ENCODE data around the gene TRPM8.

The TRPM8 gene

GRCh38 chr2:234033174-234033573 lies 116.0 kb downstream of the TRPM8 start:
- no peak for TF ChIP-seq EGR1 (IDR thresholded peaks at IDR 0.05)
- TF ChIP-seq REST (IDR thresholded peaks at IDR 0.05; ENCODE audit: low read depth): no peak
- no peak for TF ChIP-seq USF1 (IDR thresholded peaks at IDR 0.05)
- TF ChIP-seq ZBTB7A (IDR thresholded peaks at IDR 0.05; ENCODE audit: low read depth): no peak
- TF ChIP-seq TCF12 (IDR thresholded peaks at IDR 0.05; ENCODE audit: low read depth): no peak
- no peak for TF ChIP-seq YY1 (IDR thresholded peaks at IDR 0.05; ENCODE audit: low read depth)
- no peak for TF ChIP-seq MAX (IDR thresholded peaks at IDR 0.05)
- TF ChIP-seq TAF1 (IDR thresholded peaks at IDR 0.05; ENCODE audit: low read depth): no peak
- TF ChIP-seq CREB1 (IDR thresholded peaks at IDR 0.05; ENCODE audit: low read depth): no peak
- TF ChIP-seq CEBPB (IDR thresholded peaks at IDR 0.05): no peak
- no peak for TF ChIP-seq EP300 (IDR thresholded peaks at IDR 0.05; ENCODE audit: borderline replicate concordance)
- no peak for TF ChIP-seq FOXM1 (IDR thresholded peaks at IDR 0.05; ENCODE audit: borderline replicate concordance, low read depth)
- TF ChIP-seq RAD21 (IDR thresholded peaks at IDR 0.05; ENCODE audit: low read depth): no peak
- no peak for TF ChIP-seq NFIC (IDR thresholded peaks at IDR 0.05)
- TF ChIP-seq TEAD4 (IDR thresholded peaks at IDR 0.05): no peak

GRCh38 chr2:234033885-234034284 lies 116.7 kb downstream of the TRPM8 start:
- no peak for TF ChIP-seq TAF1 (IDR thresholded peaks at IDR 0.05; ENCODE audit: low read depth)
- TF ChIP-seq USF1 (IDR thresholded peaks at IDR 0.05): no peak
- no peak for TF ChIP-seq CEBPB (IDR thresholded peaks at IDR 0.05)
- no peak for TF ChIP-seq TCF12 (IDR thresholded peaks at IDR 0.05; ENCODE audit: low read depth)
- TF ChIP-seq RAD21 (IDR thresholded peaks at IDR 0.05; ENCODE audit: low read depth): no peak
- TF ChIP-seq EGR1 (IDR thresholded peaks at IDR 0.05): no peak
- no peak for TF ChIP-seq ZBTB7A (IDR thresholded peaks at IDR 0.05; ENCODE audit: low read depth)
- TF ChIP-seq FOXM1 (IDR thresholded peaks at IDR 0.05; ENCODE audit: borderline replicate concordance, low read depth): no peak
- no peak for TF ChIP-seq EP300 (IDR thresholded peaks at IDR 0.05; ENCODE audit: borderline replicate concordance)
- TF ChIP-seq NFIC (IDR thresholded peaks at IDR 0.05): no peak
- no peak for TF ChIP-seq YY1 (IDR thresholded peaks at IDR 0.05; ENCODE audit: low read depth)
- TF ChIP-seq MAX (IDR thresholded peaks at IDR 0.05): no peak
- no peak for TF ChIP-seq TEAD4 (IDR thresholded peaks at IDR 0.05)
- TF ChIP-seq REST (IDR thresholded peaks at IDR 0.05; ENCODE audit: low read depth): no peak
- no peak for TF ChIP-seq CREB1 (IDR thresholded peaks at IDR 0.05; ENCODE audit: low read depth)

GRCh38 chr2:234038076-234038802 lies 121.1 kb downstream of the TRPM8 start:
- TF ChIP-seq EGR1 (IDR thresholded peaks at IDR 0.05): no peak
- TF ChIP-seq ZBTB7A (IDR thresholded peaks at IDR 0.05; ENCODE audit: low read depth): no peak
- TF ChIP-seq YY1 (IDR thresholded peaks at IDR 0.05; ENCODE audit: low read depth): no peak
- TF ChIP-seq MAX (IDR thresholded peaks at IDR 0.05): no peak
- no peak for TF ChIP-seq USF1 (IDR thresholded peaks at IDR 0.05)

GRCh38 chr2:234044157-234044556 lies 127.0 kb downstream of the TRPM8 start:
- TF ChIP-seq NFIC (IDR thresholded peaks at IDR 0.05) (peak; percentile 68), TEAD4 (IDR thresholded peaks at IDR 0.05) (peak; percentile 53; the same call in 1 of the 2 replicates), EP300 (IDR thresholded peaks at IDR 0.05; ENCODE audit: borderline replicate concordance) (0 out of 2 replicates have a peak, but pooled peaks have one; percentile 31), CREB1 (IDR thresholded peaks at IDR 0.05; ENCODE audit: low read depth) (no peak)

- TF ChIP-seq TCF12 (IDR thresholded peaks at IDR 0.05; ENCODE audit: low read depth): no peak
- no peak for TF ChIP-seq ZBTB7A (IDR thresholded peaks at IDR 0.05; ENCODE audit: low read depth)
- TF ChIP-seq MAX (IDR thresholded peaks at IDR 0.05): no peak
- no peak for TF ChIP-seq FOXM1 (IDR thresholded peaks at IDR 0.05; ENCODE audit: borderline replicate concordance, low read depth)
- no peak for TF ChIP-seq CEBPB (IDR thresholded peaks at IDR 0.05)
- TF ChIP-seq USF1 (IDR thresholded peaks at IDR 0.05): no peak
- TF ChIP-seq EP300 (IDR thresholded peaks at IDR 0.05; ENCODE audit: borderline replicate concordance): no peak
- TF ChIP-seq TEAD4 (IDR thresholded peaks at IDR 0.05): no peak
- TF ChIP-seq REST (IDR thresholded peaks at IDR 0.05; ENCODE audit: low read depth): no peak
Measured at GRCh38 chr2:234046521-234046920, 129.3 kb downstream of the TRPM8 start.
